Muscle of leg (tissue), 11 donors: ENCODE measurements around the gene CDK14. TPM values are rescaled to one million over a fixed set of nuclear protein-coding genes. Genes with fewer than 3 reads are reported as not detected.

Experiments used
- DNase-seq: peaks from one replicate; pipeline ENCODE4 v3.0.0; 2013
- H3K27ac ChIP-seq: one replicate; pipeline ENCODE4 v1.5.1; 2013; ENCODE audit warnings: mild to moderate bottlenecking, low read length, control low read depth
- H3K27me3 ChIP-seq: one replicate; pipeline ENCODE4 v1.6.1; 2013; ENCODE audit warnings: low read length; ENCODE audit not compliant: control insufficient read depth, insufficient read depth
- H3K36me3 ChIP-seq: one replicate; pipeline ENCODE4 v1.6.1; 2013; ENCODE audit warnings: low read length; ENCODE audit not compliant: control insufficient read depth, insufficient read depth
- H3K4me1 ChIP-seq: one replicate; pipeline ENCODE4 v1.6.1; 2013; ENCODE audit warnings: low read length; ENCODE audit not compliant: control insufficient read depth, insufficient read depth
- H3K4me3 ChIP-seq: one replicate; pipeline ENCODE4 v1.5.1; 2013; ENCODE audit warnings: low read length, control low read depth
- H3K9me3 ChIP-seq: replicated peaks from 2 replicates; pipeline ENCODE4 v1.6.1; 2013; ENCODE audit warnings: low read depth, low read length; ENCODE audit not compliant: control insufficient read depth
- WGBS: methylation state at CpG from one replicate; pipeline ENCODE4 v1.1.5; 2013; ENCODE audit warnings: missing lambda C conversion rate; ENCODE audit not compliant: insufficient coverage; 5-methylcytosine and 5-hydroxymethylcytosine counted together
- polyA plus RNA-seq, 8 donors: library from polyadenylated mRNA; unstranded; fragments of 120-200 nt; gene quantifications; one replicate each; pipeline versions ENCODE4 v1.2.1 to v1.2.3, GENCODE V29; 2013; ENCODE audit warnings: inconsistent platforms in 1 of 8, low replicate concordance in 1 of 8; ENCODE audit not compliant: insufficient read length in 8 of 8, insufficient read depth in 1 of 8
- total RNA-seq: library from RNA; stranded (reverse); fragments of 120-200 nt; gene quantifications from one replicate; pipeline ENCODE4 v1.2.4, GENCODE V29; 2013

CDK14 gene
- total and polyA plus RNA-seq, 9 donors, result 14.9 to 36.7 (median 21.3) TPM

DNA sequence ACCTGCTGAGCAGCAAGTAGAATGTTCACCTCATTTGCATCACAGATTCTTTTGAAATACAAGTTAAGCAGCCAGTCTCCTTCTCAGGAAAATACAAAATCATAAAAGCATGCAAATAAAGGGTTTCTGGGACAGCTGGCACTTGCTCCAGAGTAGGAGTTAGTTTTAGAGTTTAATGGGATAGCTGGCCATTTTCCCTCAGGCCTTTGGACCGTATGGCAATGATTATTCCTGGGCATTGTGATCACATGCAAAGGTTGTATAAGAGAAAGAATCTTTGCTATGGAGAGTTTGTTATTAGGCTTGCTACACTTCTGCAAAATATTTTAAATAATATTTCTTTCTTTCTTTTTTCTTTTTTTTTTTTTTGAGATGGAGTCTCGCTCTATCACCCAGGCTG is 240.8 kb downstream of the CDK14 start:
- peaks cover 5% of the 10 kb centered on the region for H3K9me3 ChIP-seq

DNA sequence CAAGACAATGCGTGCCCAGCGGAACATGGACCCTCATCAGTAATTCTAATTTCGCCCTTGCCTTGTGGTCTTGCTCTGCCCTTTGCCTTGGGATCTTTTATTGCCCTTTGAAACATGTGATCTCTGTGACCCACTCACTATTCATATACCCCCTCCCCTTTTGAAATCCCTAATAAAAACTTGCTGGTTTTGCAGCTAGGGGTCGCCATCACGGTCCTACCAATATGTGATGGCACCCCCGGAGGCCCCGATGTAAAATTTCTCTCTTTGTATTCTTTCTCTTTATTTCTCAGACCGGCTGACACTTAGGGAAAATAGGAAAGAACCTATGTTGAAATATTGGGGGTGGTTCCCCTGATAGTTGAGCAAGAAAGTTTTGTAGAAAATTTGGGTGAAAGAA is 242.7 kb downstream of the CDK14 start:
- no peak for DNase-seq
- WGBS, result 98% methylated on average over 5 of the region's 8 CpGs
- H3K27me3 ChIP-seq, result no peaks in the 10 kb centered on the region
- H3K4me3 ChIP-seq, result no peak overlapping the region
- H3K9me3 ChIP-seq, result peaks cover 5% of the 10 kb centered on the region
- no peaks in the 10 kb centered on the region for H3K36me3 ChIP-seq
- peaks cover 3% of the 10 kb centered on the region for H3K4me1 ChIP-seq
- H3K27ac ChIP-seq, result no peak overlapping the region

More for the DNA sequence above, 240.8 kb downstream of the CDK14 start:
- DNase-seq, result no peak
- H3K4me1 ChIP-seq, result no peaks in the 10 kb centered on the region
- no CpG with 5 or more reads among the region's 2 CpGs for WGBS
- no peaks in the 10 kb centered on the region for H3K27me3 ChIP-seq
- no peak overlapping the region for H3K4me3 ChIP-seq
- no peaks in the 10 kb centered on the region for H3K36me3 ChIP-seq
- no peak overlapping the region for H3K27ac ChIP-seq

DNA sequence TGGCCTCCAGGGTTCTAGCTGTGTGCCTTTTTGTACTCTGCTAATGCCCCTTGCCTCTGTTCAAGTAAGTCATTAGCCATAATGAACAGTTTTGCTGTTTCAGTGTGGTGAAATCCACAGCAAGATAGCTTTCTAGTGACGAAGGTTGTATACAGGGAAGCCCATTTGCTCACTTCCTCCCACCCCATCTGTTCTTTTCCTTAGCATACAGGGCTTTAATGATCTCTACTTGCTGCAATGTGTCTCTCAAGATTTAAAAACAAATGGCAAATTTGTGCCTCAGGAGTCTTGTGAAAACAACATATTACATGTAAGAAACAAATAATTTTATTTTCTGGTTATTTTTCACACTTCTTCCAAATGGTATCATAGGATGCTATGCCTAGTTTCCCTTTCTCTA is 243.2 kb downstream of the CDK14 start:
- peaks cover 3% of the 10 kb centered on the region for H3K4me1 ChIP-seq
- H3K27ac ChIP-seq, result no peak overlapping the region
- no peak overlapping the region for H3K4me3 ChIP-seq
- WGBS, result no CpG with 5 or more reads among the region's 1 CpG
- no peaks in the 10 kb centered on the region for H3K36me3 ChIP-seq
- DNase-seq, result no peak
- no peaks in the 10 kb centered on the region for H3K27me3 ChIP-seq
- H3K9me3 ChIP-seq, result peaks cover 5% of the 10 kb centered on the region

DNA sequence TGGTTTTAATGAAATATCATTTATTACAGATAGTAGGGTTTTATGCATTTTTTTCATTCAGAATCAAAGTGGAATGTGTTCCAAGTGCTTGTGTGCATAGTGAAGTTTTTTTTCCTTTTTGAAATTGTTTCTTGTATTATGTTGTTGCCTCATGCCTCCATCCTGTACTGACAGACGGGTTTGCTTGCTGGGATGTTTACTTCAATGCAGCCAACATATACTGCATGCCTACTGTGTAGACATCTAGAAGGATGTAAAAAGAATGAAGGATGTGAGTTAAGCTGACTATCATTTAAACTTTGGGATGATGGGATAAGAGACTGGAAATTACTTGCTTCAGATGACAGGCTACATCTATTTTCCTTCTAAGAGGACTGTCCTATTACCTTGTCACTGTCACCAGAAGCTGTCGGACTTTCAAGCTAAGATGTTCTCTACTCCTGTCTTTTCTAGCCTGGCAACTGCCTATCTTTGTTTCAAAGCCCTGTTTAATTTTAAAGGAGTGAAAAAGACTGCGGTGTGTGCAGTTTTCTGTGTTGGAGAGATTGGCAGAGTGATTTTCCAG is 243.7 kb downstream of the CDK14 start:
- WGBS, result no CpG with 5 or more reads among the region's 3 CpGs
- H3K4me3 ChIP-seq, result no peak overlapping the region

DNA sequence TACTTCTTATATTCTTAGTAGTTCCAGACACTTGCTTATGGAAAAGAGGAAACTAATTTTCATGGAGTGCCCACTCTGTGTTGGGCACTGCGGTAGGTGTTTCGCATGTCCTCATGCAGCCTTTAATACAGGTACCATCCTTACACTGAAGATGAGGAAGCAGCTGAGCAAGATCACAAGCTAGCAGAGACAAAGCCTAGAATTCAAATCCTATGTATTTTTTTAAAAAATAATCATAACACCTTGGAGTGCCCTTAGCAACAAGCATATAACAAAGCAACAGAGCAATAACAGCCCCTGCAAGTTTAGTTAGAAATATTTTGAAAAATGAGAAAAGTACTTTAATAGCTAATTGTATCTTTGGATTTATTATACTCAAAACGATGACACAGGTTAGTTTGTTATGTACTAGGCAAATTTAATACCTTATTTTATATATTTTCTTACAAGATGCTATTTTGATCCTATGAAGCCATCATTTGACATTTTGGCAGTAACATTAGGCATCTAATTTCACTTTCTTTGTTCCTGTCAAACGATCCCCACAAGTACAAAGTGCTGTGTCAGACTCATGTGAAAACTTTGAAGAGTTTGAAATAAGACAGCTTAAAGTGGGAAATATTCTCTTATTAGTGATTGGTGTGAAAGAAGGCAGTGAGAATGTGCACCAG is 245.8 kb downstream of the CDK14 start:
- no peak for DNase-seq
- Histone ChIP-seq H3K9me3 (peaks cover 5% of the 10 kb centered on the region), H3K27ac (no peak overlapping the region), H3K4me3 (no peak overlapping the region), H3K27me3 (no peaks in the 10 kb centered on the region), H3K36me3 (no peaks in the 10 kb centered on the region), H3K4me1 (peaks cover 3% of the 10 kb centered on the region)
- no CpG with 5 or more reads among the region's 4 CpGs for WGBS

More for the DNA sequence above, 243.7 kb downstream of the CDK14 start:
- peak; percentile 35 for DNase-seq
- Histone ChIP-seq H3K9me3 (peaks cover 5% of the 10 kb centered on the region), H3K27me3 (no peaks in the 10 kb centered on the region), H3K4me1 (peaks cover 3% of the 10 kb centered on the region), H3K27ac (no peak overlapping the region), H3K36me3 (no peaks in the 10 kb centered on the region)

DNA sequence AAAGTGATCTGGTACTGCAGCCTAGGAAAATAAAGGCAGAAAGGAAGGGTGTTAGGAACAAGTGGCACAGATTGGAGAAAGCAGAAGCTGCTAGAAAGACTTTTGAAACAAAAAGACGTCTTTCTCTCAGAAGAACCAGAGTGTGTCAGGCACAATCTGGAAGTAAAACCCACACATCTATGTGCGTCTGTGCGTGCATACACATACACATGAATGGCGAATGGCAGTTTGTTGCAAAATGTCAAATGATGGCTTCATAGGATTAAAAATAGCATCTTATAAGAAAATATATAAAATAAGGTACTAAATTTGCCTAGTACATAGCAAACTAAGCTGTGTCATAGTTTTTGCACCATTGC is 246.3 kb downstream of the CDK14 start:
- Histone ChIP-seq H3K4me3 (no peak overlapping the region), H3K27ac (no peak overlapping the region), H3K27me3 (no peaks in the 10 kb centered on the region), H3K36me3 (no peaks in the 10 kb centered on the region), H3K9me3 (peaks cover 5% of the 10 kb centered on the region), H3K4me1 (peaks cover 3% of the 10 kb centered on the region)
- DNase-seq, result no peak
- WGBS, result 67% methylated on average over 1 of the region's 4 CpGs

DNA sequence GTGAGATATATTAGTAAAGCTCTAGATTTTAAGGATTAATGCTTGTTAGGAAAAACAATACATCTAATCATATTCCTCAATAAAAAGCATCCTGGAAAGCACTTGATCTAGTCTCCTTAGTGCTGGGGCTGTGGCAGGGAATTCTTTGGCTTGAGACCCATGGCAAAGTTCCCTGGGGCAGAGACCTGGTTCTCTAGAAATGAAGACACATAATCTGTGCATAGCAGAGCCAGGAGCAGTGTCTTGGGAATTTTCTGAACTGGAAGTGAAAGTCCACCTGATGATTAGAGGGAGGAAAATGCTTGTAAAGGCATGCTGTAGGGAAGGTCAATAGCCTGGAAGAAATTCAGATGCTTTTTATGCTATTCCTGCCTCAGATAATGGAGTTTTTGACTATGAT is 247.4 kb downstream of the CDK14 start:
- Histone ChIP-seq H3K27ac (no peak overlapping the region), H3K9me3 (peaks cover 5% of the 10 kb centered on the region)
- DNase-seq, result peak; percentile 52

DNA sequence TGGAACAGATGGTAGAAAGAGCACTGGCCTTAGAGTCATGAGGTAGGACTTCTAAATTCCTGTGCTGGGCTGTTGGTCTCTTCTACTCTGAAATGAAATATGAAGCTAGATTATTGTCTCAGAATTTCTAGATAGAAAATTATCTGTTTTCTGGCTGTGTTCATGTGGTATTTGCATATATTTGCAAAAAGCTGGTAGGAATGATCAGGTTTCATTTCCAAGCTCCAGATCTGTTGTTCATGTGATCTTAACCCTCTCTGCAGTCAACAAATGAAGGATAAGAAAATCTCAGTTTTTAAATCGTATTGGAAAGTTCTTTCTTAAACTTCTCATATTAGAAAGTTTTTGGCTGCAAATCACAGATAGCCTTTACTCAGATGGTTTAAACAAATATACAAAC is 248.3 kb downstream of the CDK14 start:
- WGBS, result no CpG with 5 or more reads among the region's 1 CpG
- Histone ChIP-seq H3K4me1 (peaks cover 3% of the 10 kb centered on the region), H3K9me3 (no peaks in the 10 kb centered on the region), H3K4me3 (no peak overlapping the region), H3K36me3 (no peaks in the 10 kb centered on the region), H3K27me3 (no peaks in the 10 kb centered on the region), H3K27ac (no peak overlapping the region)
- DNase-seq, result no peak

More for the DNA sequence above, 247.4 kb downstream of the CDK14 start:
- Histone ChIP-seq H3K27me3 (no peaks in the 10 kb centered on the region), H3K4me1 (peaks cover 3% of the 10 kb centered on the region), H3K4me3 (no peak overlapping the region), H3K36me3 (no peaks in the 10 kb centered on the region)

DNA sequence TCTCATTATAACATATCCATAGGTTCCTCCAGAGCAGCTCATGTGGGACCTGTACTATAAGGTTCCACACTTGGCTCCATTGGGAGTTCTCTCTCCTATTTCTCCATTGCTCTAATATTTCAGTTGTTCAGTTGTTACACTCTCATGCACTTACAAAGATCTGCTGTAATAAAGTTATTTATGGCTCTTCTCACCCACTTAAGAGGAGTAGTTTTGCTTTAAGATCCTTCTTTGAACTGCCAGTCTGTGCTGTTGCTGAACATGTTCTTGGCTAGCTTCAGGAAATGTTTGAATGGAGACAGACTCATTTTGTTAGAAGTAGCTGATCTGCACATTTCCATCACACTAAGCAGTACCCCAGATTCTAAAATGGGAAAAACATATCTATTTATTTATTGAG is 250.1 kb downstream of the CDK14 start:
- Histone ChIP-seq H3K36me3 (no peaks in the 10 kb centered on the region), H3K4me1 (peaks cover 3% of the 10 kb centered on the region), H3K27ac (no peak overlapping the region), H3K9me3 (no peaks in the 10 kb centered on the region), H3K27me3 (no peaks in the 10 kb centered on the region), H3K4me3 (no peak overlapping the region)
- no peak for DNase-seq

DNA sequence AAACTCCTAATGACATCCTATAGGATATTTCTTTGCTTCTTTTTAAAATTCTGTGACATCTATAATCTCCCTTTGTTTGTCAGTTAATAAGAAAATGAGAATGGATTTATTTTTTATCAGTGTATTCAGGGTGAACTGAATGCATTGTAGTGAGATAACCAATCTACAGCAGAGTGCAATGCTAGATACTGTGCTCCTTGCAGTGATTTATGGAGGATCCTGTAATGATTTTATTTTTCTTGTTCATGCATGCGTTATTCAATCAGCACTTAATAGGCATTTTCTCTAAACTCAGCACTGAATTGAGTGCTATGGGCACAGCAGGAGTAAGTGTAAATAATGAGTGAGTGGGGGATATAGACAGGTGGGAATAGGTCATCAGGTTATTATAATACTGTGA is 253.9 kb downstream of the CDK14 start:
- no peak for DNase-seq
- Histone ChIP-seq H3K36me3 (no peaks in the 10 kb centered on the region), H3K27me3 (no peaks in the 10 kb centered on the region), H3K4me1 (no peaks in the 10 kb centered on the region), H3K27ac (no peak overlapping the region), H3K9me3 (no peaks in the 10 kb centered on the region), H3K4me3 (no peak overlapping the region)
- no CpG with 5 or more reads among the region's 1 CpG for WGBS

DNA sequence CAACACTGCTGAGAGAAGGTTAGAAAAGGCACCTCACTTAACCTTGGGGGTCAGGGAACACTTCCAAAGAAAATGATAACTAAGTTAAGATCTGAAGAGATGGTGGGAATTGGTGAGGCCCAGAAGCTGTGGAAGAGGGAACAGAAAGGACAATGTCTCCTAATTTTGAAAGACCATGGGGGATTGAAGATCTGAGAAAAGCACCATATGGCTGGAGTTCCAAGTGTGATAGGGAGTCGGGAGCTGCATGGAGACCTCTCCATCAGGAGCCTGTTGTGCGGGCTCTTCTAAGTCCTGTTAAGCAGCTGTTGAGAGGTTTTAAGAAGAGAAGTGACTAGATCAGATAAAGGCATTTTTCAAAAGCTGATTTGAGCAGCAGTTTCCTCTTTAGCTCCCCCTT is 254.3 kb downstream of the CDK14 start:
- Histone ChIP-seq H3K27ac (no peak overlapping the region), H3K4me3 (no peak overlapping the region), H3K9me3 (no peaks in the 10 kb centered on the region), H3K36me3 (no peaks in the 10 kb centered on the region), H3K27me3 (no peaks in the 10 kb centered on the region), H3K4me1 (no peaks in the 10 kb centered on the region)
- DNase-seq, result no peak
- WGBS, result 70% methylated on average over 2 of the region's 2 CpGs
